GM21737 (cell line): Measurements from ENCODE around the gene YY1.

ENCODE experiments used
- ATAC-seq: cut with Tn5 transposase; IDR thresholded peaks from one replicate; pipeline ENCODE4 v1.9.1; 2021; ENCODE audit warnings: mild to moderate bottlenecking, moderate library complexity; ENCODE audit not compliant: unreplicated experiment

The YY1 gene

DNA sequence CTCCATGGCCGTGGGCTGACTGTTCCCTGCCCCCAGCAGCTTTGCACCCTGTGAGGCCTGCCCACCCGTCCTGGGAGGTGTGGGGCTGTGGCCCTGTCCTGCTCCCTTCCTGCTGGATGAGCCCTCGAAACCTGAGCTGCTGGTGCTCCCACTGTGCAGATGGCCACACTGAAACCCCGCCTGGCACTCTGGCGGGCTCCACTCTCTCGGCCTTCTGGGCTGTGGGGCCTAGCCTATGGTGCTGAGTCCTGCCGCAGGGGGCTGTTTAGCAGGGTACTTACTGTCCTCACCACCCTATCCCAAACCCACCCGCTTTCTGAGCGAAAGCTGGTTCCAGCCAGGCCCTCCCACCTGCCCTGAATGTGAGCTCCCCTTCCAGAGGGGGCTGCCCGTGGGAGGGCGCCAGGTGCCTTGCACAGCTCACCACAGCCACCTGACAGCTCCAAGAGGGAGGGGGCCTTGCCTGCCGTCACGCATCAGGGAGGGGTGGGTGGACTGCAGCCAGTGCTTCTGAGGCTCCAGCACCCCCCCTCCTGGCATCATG is 91.5 kb downstream of the YY1 start:
- no peak for ATAC-seq

DNA sequence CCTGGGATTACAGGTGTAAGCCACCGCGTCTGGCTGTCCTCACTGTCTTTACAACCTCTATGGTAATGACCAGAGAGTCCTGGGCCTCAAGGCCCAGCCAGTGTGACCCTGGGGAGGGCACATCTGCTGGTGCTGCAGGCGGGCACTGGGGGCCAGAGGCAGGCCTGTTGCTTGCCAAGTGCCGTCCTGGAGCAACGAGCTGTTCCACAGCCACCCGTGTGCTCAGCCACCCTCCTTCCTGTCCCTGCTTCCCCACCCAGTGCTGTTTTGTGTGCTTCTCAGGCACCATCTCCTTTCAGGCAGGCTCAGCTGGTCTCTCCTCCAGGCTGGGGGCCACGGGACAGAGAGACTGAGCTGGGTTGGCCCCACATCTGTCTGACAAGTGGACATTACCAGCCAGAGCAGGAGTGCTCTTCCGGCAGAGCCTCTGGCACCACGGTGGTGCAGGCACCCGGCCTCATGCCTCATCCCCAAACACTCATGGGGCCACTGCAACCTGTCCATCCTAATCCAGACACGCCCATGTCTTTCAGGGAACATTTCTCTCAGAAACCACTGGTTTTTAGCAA is 93.2 kb downstream of the YY1 start:
- ATAC-seq, result no peak
